Kidney (tissue), 22 donors: ENCODE measurements around the gene AKNAD1. TPM values are rescaled to one million over a fixed set of nuclear protein-coding genes. Genes with fewer than 3 reads are reported as not detected.
A peak's percentile ranks its signal among the peaks of the same experiment; 100 is the strongest.

ENCODE experiments used
- DNase-seq, 5 donors: peaks; one replicate each; pipeline ENCODE4 v3.0.0-alpha.2; 2013 to 2020
- FAIRE-seq: peaks from 2 replicates; lab custom pipeline; 2012; peaks lifted over from hg19 to GRCh38; lab: Jason Lieb, UNC
- H3K27ac ChIP-seq, 2 donors: one replicate each; pipeline ENCODE4 v1.7.0; 2013; ENCODE audit warnings: low read depth in 2 of 2, low read length in 2 of 2, inconsistent platforms in 1 of 2
- H3K27me3 ChIP-seq: one replicate; pipeline ENCODE4 v1.7.1; 2013; ENCODE audit warnings: low read length, inconsistent platforms; ENCODE audit not compliant: control insufficient read depth, insufficient read depth
- H3K36me3 ChIP-seq, 3 donors: one replicate each; pipeline versions ENCODE4 v1.7.0 to v1.7.1; 2013; ENCODE audit warnings: low read length in 3 of 3, control low read depth in 1 of 3, inconsistent platforms in 1 of 3; ENCODE audit not compliant: insufficient read depth in 3 of 3, control insufficient read depth in 2 of 3
- H3K4me1 ChIP-seq, 3 donors: one replicate each; pipeline versions ENCODE4 v1.7.0 to v1.7.1; 2013; ENCODE audit warnings: low read length in 3 of 3, inconsistent platforms in 1 of 3, low read depth in 1 of 3; ENCODE audit not compliant: control insufficient read depth in 2 of 3, insufficient read depth in 2 of 3
- H3K4me3 ChIP-seq, 3 donors: one replicate each; pipeline versions ENCODE4 v1.7.0 to v1.8.1; 2013; ENCODE audit warnings: low read length in 3 of 3, control low read depth in 1 of 3, inconsistent platforms in 1 of 3
- H3K9ac ChIP-seq, 3 donors: one replicate each; pipeline versions ENCODE4 v1.7.0 to v1.7.1; 2013; ENCODE audit warnings: low read length in 3 of 3, control low read depth in 1 of 3, inconsistent platforms in 1 of 3
- H3K9me3 ChIP-seq, 3 donors: one replicate each; pipeline versions ENCODE4 v1.7.0 to v1.7.1; 2013; ENCODE audit warnings: low read length in 3 of 3, control low read depth in 1 of 3, inconsistent platforms in 1 of 3; ENCODE audit not compliant: control insufficient read depth in 2 of 3, insufficient read depth in 1 of 3
- CTCF ChIP-seq: IDR thresholded peaks from 3 replicates; pipeline ENCODE4 v1.5.1; 2012; ENCODE audit warnings: mild to moderate bottlenecking, moderate library complexity, borderline replicate concordance; ENCODE audit not compliant: insufficient read depth; ENCODE audit errors: extremely low read depth
- intact Hi-C: fragments of 100-400 bp; cut with DNase I; formaldehyde crosslinking; loops from one replicate; pipeline ENCODE4 v1.11.1; 2022
- long read RNA-seq, 10 donors: library from polyadenylated mRNA in 1 of 10; unstranded in 1 of 10; transcript quantifications; one replicate each; pipeline ENCODE4 v2.0.0 and lab custom pipeline, GENCODE V29; 2021 to 2026
- polyA plus RNA-seq: library from polyadenylated mRNA; stranded (reverse); fragments of 350-450 nt; fragmentation: Illumina TruSeq; extraction: RNeasy Lipid Tissue Mini Kit (QIAGEN cat#74804); gene quantifications from one replicate; pipeline ENCODE4 v1.2.3, GENCODE V29; 2014; ENCODE audit warnings: low read depth, low replicate concordance; ENCODE audit not compliant: insufficient read depth
- total RNA-seq: library from RNA; stranded (reverse); fragmentation: NEBNext Ultra II Directional; extraction: Animal tissue kit (Norgen Biotek cat#: 25700); gene quantifications from one replicate; pipeline ENCODE4 v1.2.1, GENCODE V29; 2021
- donor health status: control.
- donor health status: control.
- donor health status: control.
- donor health status: control.
- donor health status: control.
- donor health status: DM: yes; HTN: yes; CAD: no.
- donor health status: Normal renal cell carcinoma (clear cell type).

Gene AKNAD1, protein sequence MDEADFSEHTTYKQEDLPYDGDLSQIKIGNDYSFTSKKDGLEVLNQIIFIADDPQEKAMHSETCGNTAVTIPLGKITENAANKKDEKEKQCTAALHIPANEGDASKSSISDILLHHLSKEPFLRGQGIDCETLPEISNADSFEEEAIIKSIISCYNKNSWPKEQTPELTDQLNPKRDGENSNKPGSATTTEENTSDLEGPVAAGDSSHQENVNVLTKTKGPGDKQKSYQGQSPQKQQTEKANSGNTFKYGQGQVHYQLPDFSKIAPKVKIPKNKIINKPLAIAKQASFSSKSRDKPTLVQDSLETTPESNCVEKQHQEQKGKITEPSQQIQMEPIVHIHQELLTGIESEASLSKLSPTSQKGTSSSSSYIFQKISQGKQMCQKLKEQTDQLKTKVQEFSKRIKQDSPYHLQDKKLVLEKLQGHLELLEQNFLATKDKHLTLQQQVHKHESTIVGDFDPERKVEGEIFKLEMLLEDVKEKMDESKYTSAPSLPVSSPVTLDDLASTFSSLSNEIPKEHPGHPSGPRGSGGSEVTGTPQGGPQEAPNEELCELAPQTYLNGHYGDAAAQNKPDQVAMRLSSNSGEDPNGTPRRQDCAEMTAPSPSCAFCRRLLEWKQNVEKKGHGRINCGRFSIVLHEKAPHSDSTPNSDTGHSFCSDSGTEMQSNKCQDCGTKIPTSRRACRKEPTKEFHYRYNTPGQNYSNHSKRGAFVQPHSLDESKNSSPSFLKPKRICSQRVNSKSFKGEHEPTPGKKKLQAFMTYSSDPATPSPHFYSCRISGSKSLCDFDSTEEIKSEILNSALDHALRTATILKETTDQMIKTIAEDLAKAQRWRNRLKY
- total RNA-seq (not detected), polyA plus RNA-seq (not detected)
- long read RNA-seq, donor 1 = 0 reads
- long read RNA-seq, donor 2 = 0 reads
- long read RNA-seq, donor 3 = 0 reads
- long read RNA-seq, donor 4 = 0 reads
- long read RNA-seq, donor 5 = 0 reads
- long read RNA-seq, donor 6 = 0 reads
- long read RNA-seq, donor 7 = 0 reads
- long read RNA-seq, donor 8 = 0 reads
- long read RNA-seq, donor 9 = 0 reads
- long read RNA-seq, donor 10 = 0 reads

DNA sequence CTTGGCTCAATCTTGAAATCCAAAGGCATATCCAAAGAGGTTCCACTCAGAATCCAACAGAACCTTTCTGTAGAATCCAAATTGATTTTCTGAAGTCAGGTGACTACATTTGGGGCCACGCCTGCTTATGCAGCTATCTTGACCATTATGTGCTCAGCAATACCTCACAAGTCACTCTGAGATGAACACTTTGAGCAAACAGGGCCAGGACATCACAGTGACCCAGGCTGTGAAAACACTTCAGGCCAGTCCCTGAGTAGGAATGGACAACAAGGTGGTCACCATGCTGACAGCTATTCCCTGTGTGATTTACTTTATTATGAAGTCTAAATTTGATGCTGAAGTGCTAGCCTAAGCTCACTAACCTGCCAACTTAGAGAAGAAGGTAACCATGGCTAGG lies at the start of gene AKNAD1:
Gene AKNAD1, minus strand, starts transcription at position 101 of the 400 bp plus-strand sequence. CDS start 4,430 bp downstream, outside the sequence.
- intact Hi-C loops = no loop called here
- no peak for DNase-seq

GRCh38 chr1:108901106-108901505 lies 44.2 kb upstream of the AKNAD1 start:
- no peak overlapping the region for H3K4me3 ChIP-seq
- no peaks in the 10 kb centered on the region for H3K9me3 ChIP-seq
- no peaks in the 10 kb centered on the region for H3K36me3 ChIP-seq
- no peak overlapping the region for H3K27ac ChIP-seq
- no peak overlapping the region for H3K9ac ChIP-seq
- intact Hi-C loops = loop anchor here (10.0 kb wide), 1 partner anchor 76 kb away; no protein-coding TSS in a partner anchor
- H3K4me1 ChIP-seq = no peaks in the 10 kb centered on the region
- FAIRE-seq = no peak
- no peak for DNase-seq
- TF ChIP-seq CTCF = no peak
- no peaks in the 10 kb centered on the region for H3K27me3 ChIP-seq

More for the DNA sequence above, at the start of gene AKNAD1:
- Histone ChIP-seq H3K27ac (no peak within 1 kb of the TSS), H3K4me3 (no peak within 1 kb of the TSS), H3K4me1 (no peaks in the 10 kb centered on the region), H3K9me3 (no peaks in the 10 kb centered on the region), H3K9ac (no peak within 1 kb of the TSS), H3K36me3 (no peaks in the 10 kb centered on the region), H3K27me3 (no peaks in the 10 kb centered on the region)
- FAIRE-seq = no peak
- TF ChIP-seq CTCF = no peak

- DNase-seq = peak in 2 of 5 donors; percentile 71 to 84
These were observed 41.2 kb upstream of the AKNAD1 start for GRCh38 chr1:108897865-108898720.

More at GRCh38 chr1:108897865-108898720, 41.2 kb upstream of the AKNAD1 start:
- Histone ChIP-seq H3K27me3 (no peaks in the 10 kb centered on the region), H3K4me1 (no peaks in the 10 kb centered on the region), H3K27ac (no peak overlapping the region), H3K9ac (no peak overlapping the region), H3K4me3 (no peak overlapping the region), H3K36me3 (no peaks in the 10 kb centered on the region), H3K9me3 (no peaks in the 10 kb centered on the region)
- FAIRE-seq = peak; percentile 95
- intact Hi-C loops = no loop called here
- TF ChIP-seq CTCF = peak; percentile 79
